Stomach (tissue), 9 donors: ENCODE measurements around the gene PDE8B. TPM values are rescaled to one million over a fixed set of nuclear protein-coding genes. Genes with fewer than 3 reads are reported as not detected.

Experiments
- DNase-seq, 2 donors: peaks; one replicate each; pipeline versions ENCODE4 v3.0.0 to v3.0.0-alpha.2; 2013 to 2019
- H3K27ac ChIP-seq, 5 donors: fragments of 200-600 bp in 4 of 5; sonication (generic) in 4 of 5; one replicate each; pipeline ENCODE4 v1.5.1; 2013 to 2019; ENCODE audit warnings: mild to moderate bottlenecking in 1 of 5, moderate library complexity in 1 of 5
- H3K27me3 ChIP-seq, 3 donors: fragments of 200-600 bp; sonication (generic); one replicate each; pipeline ENCODE4 v1.5.1; 2017 to 2019; ENCODE audit warnings: mixed run types in 1 of 3
- H3K36me3 ChIP-seq, 4 donors: fragments of 200-600 bp; sonication (generic); 1 replicate in 3 of 4; 2 replicates in 1 of 4; pipeline ENCODE4 v1.5.1; 2016 to 2019
- H3K4me1 ChIP-seq, 4 donors: fragments of 200-600 bp; sonication (generic); one replicate each; pipeline ENCODE4 v1.5.1; 2016 to 2019
- H3K4me3 ChIP-seq, 4 donors: fragments of 200-600 bp; sonication (generic) in 3 of 4; one replicate each; pipeline ENCODE4 v1.5.1; 2016 to 2019; ENCODE audit warnings: mild to moderate bottlenecking in 1 of 4
- H3K9me3 ChIP-seq, 4 donors: fragments of 200-600 bp; sonication (generic); one replicate each; pipeline ENCODE4 v1.5.1; 2016 to 2019
- EP300 ChIP-seq: sonication (generic); formaldehyde crosslinking; IDR thresholded peaks from one replicate; pipeline ENCODE4 v1.6.1; 2017; ENCODE audit warnings: antibody characterized with exemption
- POLR2A ChIP-seq, 4 donors: fragments of 450-650 bp; IDR thresholded peaks; one replicate each; pipeline ENCODE4 v1.6.1; 2016; ENCODE audit warnings: antibody characterized with exemption in 4 of 4, control low read depth in 2 of 4, mild to moderate bottlenecking in 1 of 4, moderate library complexity in 1 of 4
- POLR2AphosphoS5 ChIP-seq, 3 donors: sonication (generic); formaldehyde crosslinking; IDR thresholded peaks; one replicate each; pipeline ENCODE4 v1.6.1; 2016; ENCODE audit warnings: antibody characterized with exemption in 3 of 3
- WGBS, 5 donors: extraction: QIAGEN DNeasy Blood & Tissue Kit in 3 of 5; methylation state at CpG; one replicate each; pipeline versions ENCODE4 v1.1.5 to v1.1.7; 2013 to 2018; 5-methylcytosine and 5-hydroxymethylcytosine counted together
- intact Hi-C: fragments of 100-400 bp; cut with DNase I; formaldehyde crosslinking; loops from one replicate; pipeline ENCODE4 v1.15.1; 2023; ENCODE audit warnings: low total_unique reads
- polyA plus RNA-seq, 3 donors: library from polyadenylated mRNA; stranded (reverse); fragments of 200-250 nt; gene quantifications; one replicate each; pipeline ENCODE4 v1.2.3, GENCODE V29; 2013
- total RNA-seq, 5 donors: library from RNA; depleted of rRNA; stranded (reverse); fragments of >200 nt; gene quantifications; one replicate each; pipeline versions ENCODE4 v1.1.0 to v1.2.3, GENCODE V29; 2014 to 2016
- TF ChIP-seq, protein P1 (sequence below), 7 experiments: fragments of 450-650 bp in 4 of 7; fragments of 200-600 bp in 3 of 7; sonication (generic) in 3 of 7; IDR thresholded peaks; one replicate each; pipeline ENCODE4 v1.5.1; 2016 to 2019; ENCODE audit warnings: antibody characterized with exemption in 7 of 7, control low read depth in 2 of 7, mild to moderate bottlenecking in 1 of 7
- donor health status: healthy with polysubstance abuse.
- donor health status: Bipolar disorder and iron deficiency.
- donor health status: healthy.

PDE8B gene
- total and polyA plus RNA-seq, 8 donors: 0.56 to 243 (median 3.5) TPM; not detected in 1

DNA sequence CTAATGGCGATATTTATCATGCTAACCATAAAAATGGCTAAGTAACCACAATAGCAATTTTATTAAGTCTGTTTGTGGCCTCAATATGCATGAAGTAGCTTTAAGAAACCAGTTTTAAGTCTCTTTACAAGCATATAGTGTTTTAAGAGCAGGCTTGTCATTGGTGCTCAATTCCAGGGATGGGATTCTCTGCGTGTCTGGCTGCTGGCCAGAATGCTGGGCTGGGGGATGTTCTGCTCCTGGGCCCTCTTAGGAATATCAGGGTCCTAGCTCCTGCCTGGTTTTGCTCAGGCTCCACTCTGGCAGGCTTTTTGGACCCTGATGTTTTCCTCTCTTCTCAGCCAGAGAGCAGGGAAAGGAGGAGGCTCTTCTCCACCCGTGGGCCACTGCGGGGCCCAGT is 127.2 kb downstream of the PDE8B start:
- intact Hi-C loops: no loop called here
- H3K27ac ChIP-seq: no peak overlapping the region
- peaks cover 0 to 15% (median 0%) of the 10 kb centered on the region in 4 donors for H3K4me1 ChIP-seq
- H3K4me3 ChIP-seq: no peak overlapping the region
- 50 to 73% (median 60%) methylated on average over 4 of the region's 4 CpGs for WGBS, 5 donors
- no peaks in the 10 kb centered on the region for H3K27me3 ChIP-seq
- no peaks in the 10 kb centered on the region for H3K36me3 ChIP-seq
- TF ChIP-seq EP300: no peak
- TF ChIP-seq, protein P1, sequence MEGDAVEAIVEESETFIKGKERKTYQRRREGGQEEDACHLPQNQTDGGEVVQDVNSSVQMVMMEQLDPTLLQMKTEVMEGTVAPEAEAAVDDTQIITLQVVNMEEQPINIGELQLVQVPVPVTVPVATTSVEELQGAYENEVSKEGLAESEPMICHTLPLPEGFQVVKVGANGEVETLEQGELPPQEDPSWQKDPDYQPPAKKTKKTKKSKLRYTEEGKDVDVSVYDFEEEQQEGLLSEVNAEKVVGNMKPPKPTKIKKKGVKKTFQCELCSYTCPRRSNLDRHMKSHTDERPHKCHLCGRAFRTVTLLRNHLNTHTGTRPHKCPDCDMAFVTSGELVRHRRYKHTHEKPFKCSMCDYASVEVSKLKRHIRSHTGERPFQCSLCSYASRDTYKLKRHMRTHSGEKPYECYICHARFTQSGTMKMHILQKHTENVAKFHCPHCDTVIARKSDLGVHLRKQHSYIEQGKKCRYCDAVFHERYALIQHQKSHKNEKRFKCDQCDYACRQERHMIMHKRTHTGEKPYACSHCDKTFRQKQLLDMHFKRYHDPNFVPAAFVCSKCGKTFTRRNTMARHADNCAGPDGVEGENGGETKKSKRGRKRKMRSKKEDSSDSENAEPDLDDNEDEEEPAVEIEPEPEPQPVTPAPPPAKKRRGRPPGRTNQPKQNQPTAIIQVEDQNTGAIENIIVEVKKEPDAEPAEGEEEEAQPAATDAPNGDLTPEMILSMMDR (IDR thresholded peaks at IDR 0.05): no peak
- no peak for TF ChIP-seq POLR2AphosphoS5 (IDR thresholded peaks at IDR 0.05)
- TF ChIP-seq POLR2A (IDR thresholded peaks at IDR 0.05): no peak
- H3K9me3 ChIP-seq: no peaks in the 10 kb centered on the region
- DNase-seq: peak in 1 of 2 donors; percentile 86

DNA sequence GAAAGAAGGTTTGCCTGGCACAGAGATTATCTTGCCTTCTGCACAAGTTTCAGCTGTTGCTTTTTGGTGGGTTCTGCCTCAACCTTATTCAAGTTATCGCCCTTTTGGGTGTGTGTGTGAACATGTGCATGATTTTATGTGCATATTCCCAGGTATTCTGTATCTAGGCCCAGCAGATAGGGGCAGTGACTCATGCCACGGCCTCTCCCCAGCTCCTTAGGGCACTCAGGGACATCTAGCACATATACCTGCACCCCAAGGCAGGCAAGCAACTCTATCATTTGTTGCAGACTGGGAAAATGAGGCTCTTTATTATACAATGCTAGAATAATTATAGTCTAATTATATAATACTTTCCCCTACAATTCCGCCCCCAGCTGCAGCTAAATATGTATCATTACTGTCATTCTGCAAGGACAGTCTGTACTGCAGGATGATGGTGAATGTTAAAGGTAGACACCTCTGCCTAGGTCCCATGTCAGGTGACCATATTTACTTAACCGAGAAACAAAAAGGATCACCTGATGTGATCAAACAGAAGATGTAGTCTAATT is 128.9 kb downstream of the PDE8B start:
- Histone ChIP-seq H3K27ac (no peak overlapping the region), H3K4me1 (peaks cover 0 to 15% (median 0%) of the 10 kb centered on the region in 4 donors), H3K36me3 (no peaks in the 10 kb centered on the region), H3K27me3 (no peaks in the 10 kb centered on the region), H3K9me3 (no peaks in the 10 kb centered on the region), H3K4me3 (no peak overlapping the region)
- DNase-seq: no peak
- 79 to 87% (median 85%) methylated on average over 4 of the region's 4 CpGs for WGBS, 5 donors
- no peak for TF ChIP-seq POLR2A (IDR thresholded peaks at IDR 0.05)
- TF ChIP-seq POLR2AphosphoS5 (IDR thresholded peaks at IDR 0.05): no peak
- no peak for TF ChIP-seq EP300
- TF ChIP-seq, protein P1 (IDR thresholded peaks at IDR 0.05): no peak
- intact Hi-C loops: no loop called here

DNA sequence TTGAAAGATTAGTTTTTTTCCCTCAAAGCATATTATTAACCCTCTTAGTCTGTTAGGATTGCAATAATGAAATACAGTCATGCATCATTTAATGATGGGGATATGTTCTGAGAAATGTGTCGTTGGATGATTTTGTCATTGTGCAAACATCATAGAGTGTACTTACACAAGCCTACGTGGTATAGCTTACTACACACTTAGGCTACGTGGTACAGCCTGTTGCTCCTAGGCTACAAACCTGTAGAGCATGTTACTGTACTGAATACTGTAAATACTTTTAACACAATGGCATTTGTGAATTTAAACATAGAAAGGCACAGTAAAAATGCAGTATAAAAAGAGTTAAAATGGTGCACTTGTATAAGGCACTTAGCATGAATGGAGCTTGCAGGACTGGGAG is 132.7 kb downstream of the PDE8B start:
- Histone ChIP-seq H3K4me1 (no peaks in the 10 kb centered on the region), H3K9me3 (no peaks in the 10 kb centered on the region), H3K4me3 (no peak overlapping the region), H3K27me3 (no peaks in the 10 kb centered on the region), H3K36me3 (peaks cover 0 to 24% (median 5%) of the 10 kb centered on the region in 4 donors), H3K27ac (no peak overlapping the region)
- no peak for DNase-seq
- 69 to 85% (median 81%) methylated on average over 3 of the region's 3 CpGs for WGBS, 5 donors
- TF ChIP-seq, protein P1 (IDR thresholded peaks at IDR 0.05): no peak
- no peak for TF ChIP-seq EP300
- no peak for TF ChIP-seq POLR2A (IDR thresholded peaks at IDR 0.05)
- no peak for TF ChIP-seq POLR2AphosphoS5 (IDR thresholded peaks at IDR 0.05)
- intact Hi-C loops: no loop called here

DNA sequence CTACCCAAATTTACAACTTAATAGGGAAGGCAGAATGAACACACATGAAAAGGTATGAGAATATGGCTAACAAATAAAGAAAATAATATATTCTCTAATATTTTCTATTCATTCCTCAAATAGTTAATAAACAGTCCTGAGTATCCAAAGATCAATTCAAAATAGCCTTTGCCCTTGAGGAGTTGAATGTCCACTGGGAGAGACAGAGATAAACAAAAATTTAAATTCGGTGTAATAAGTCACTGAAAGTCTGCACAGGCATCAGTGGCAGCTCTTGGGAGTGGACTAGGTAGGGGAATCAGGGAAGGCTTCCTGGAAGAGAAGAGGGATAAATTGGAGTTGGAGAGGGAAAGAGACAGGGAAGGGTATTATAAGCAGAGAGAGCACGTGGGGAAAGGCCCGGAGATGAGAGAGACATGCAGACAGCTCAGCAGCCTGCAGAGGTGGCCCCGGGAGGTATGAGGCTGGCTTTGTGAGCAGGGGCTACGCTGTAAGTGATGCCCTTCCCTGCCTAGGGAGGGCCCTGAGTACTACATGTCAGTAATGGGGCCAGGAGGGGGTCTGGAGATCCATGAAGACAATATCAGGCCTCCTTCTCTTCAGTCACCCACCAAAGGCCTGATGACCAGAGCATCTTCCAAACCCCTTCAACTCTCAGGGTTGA is 137.1 kb downstream of the PDE8B start:
- no peaks in the 10 kb centered on the region for H3K27me3 ChIP-seq
- no peaks in the 10 kb centered on the region for H3K4me1 ChIP-seq
- H3K4me3 ChIP-seq: no peak overlapping the region
- WGBS, 5 donors: 82 to 89% (median 87%) methylated on average over 5 of the region's 5 CpGs
- H3K36me3 ChIP-seq: peaks cover 0 to 24% (median 5%) of the 10 kb centered on the region in 4 donors
- no peak overlapping the region for H3K27ac ChIP-seq
- TF ChIP-seq EP300 (no peak), POLR2AphosphoS5 (IDR thresholded peaks at IDR 0.05) (no peak), POLR2A (IDR thresholded peaks at IDR 0.05) (no peak)
- TF ChIP-seq, protein P1 (IDR thresholded peaks at IDR 0.05): no peak
- no peaks in the 10 kb centered on the region for H3K9me3 ChIP-seq
- intact Hi-C loops: no loop called here
- no peak for DNase-seq
